HG02884 (cell line): ENCODE results near the gene METTL17.
"Not testable (repeated sequence)": the region's sequence is repeated elsewhere in the genome, so short reads cannot be mapped to it uniquely, and the experiment has no call there.

Experiments
- ATAC-seq: cut with Tn5 transposase; IDR thresholded peaks from one replicate; pipeline ENCODE4 v1.9.1; 2021; ENCODE audit warnings: mild to moderate bottlenecking, moderate library complexity; ENCODE audit not compliant: unreplicated experiment

METTL17 gene, protein sequence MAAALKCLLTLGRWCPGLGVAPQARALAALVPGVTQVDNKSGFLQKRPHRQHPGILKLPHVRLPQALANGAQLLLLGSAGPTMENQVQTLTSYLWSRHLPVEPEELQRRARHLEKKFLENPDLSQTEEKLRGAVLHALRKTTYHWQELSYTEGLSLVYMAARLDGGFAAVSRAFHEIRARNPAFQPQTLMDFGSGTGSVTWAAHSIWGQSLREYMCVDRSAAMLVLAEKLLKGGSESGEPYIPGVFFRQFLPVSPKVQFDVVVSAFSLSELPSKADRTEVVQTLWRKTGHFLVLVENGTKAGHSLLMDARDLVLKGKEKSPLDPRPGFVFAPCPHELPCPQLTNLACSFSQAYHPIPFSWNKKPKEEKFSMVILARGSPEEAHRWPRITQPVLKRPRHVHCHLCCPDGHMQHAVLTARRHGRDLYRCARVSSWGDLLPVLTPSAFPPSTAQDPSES

GRCh38 chr14:20989787-20990600 lies at the start of gene METTL17:
Gene METTL17, plus strand, starts transcription at chr14:20989980. Its CDS starts 23 bp downstream, at chr14:20990003.
- peak; percentile 94 for ATAC-seq

GRCh38 chr14:20945146-20945545 lies 44.6 kb upstream of the METTL17 start:
- not testable (repeated sequence) for ATAC-seq

DNA sequence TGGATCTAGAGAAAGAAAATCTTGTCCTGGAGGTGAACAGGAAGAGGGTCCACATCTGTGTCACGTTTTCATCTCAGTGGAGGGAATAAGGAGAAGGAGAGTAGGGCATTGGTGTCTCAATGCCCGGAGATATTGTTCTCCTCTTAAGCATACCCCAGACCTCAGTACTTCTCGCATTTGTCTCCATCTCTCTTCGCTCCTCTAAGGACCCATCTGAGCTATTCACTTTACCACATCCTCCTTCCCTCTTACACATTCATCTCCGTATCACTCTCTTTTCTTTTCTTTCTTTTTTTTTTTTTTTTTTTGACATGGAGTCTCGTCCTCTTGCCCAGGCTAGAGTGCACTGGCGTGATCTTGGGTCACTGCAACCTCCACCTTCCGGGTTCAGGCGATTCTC lies 43.1 kb upstream of the METTL17 start:
- not testable (repeated sequence) for ATAC-seq

- not testable (repeated sequence) for ATAC-seq
Measured at GRCh38 chr14:20954736-20955537, 34.8 kb upstream of the METTL17 start, which contains the start of gene RNASE2. Gene RNASE2, plus strand, starts transcription at chr14:20955487. Its CDS starts 285 bp downstream, at chr14:20955772.

GRCh38 chr14:20955538-20955873 lies 34.3 kb upstream of the METTL17 start:
- not testable (repeated sequence) for ATAC-seq

- no peak for ATAC-seq
Measured at GRCh38 chr14:20956376-20956976, 33.3 kb upstream of the METTL17 start.

DNA sequence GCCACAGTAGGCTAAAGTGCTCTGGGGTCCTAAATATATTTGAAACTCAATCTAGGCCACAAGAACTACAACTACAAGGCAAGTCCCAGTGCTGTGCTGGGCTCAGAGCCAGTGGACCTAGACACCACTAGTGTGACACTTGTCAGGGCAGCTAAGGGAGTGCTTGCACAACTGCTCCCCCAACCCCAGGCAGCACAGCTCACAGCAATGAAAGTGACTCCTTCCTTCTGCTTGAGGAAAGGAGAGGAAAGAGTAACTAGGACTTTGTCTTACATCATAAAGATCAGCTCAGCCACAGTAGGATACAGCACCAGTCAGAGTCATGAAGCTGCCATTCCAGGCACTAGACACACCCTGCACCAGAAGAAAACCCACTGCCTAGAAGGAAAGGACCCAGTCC lies 30.8 kb upstream of the METTL17 start:
- not testable (repeated sequence) for ATAC-seq

DNA sequence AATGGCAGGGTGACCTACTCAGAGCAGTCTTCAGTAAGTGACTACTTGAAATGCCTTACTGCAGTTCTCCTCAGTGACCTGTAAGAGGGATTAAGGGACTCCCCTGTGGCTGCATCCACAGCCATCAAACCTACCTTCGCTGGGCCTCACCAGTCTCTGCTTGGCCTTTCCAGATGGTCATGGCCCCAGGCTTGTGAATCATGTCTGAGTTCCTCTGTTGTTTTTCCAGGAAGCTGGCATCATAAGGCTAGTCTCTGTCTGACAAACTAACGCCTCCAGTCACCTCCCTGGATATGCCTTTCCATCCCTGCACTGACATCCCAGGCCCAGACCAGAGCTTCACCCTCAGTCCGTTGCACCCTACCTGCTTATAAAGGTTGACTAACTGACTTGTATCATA lies 20.4 kb upstream of the METTL17 start:
- no peak for ATAC-seq

DNA sequence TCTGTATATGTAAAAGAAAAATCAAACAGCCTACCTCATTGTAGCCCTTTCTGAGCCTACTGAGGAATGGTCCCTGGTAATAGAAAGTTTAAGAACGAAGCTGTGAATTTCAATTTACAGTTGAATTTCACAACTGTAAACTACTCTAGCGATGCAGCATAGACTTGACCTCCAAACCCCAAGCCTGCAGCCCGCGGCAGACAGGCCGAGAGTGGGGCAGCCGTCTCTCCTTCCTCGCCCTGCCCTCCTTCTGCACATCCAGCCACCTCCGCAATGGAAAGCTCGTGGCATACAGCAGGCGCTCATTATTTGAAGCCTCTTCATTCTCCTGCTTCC lies 19.2 kb upstream of the METTL17 start:
- ATAC-seq = peak; percentile 10

GRCh38 chr14:20970983-20971704 lies 18.6 kb upstream of the METTL17 start:
- ATAC-seq = peak; percentile 90

DNA sequence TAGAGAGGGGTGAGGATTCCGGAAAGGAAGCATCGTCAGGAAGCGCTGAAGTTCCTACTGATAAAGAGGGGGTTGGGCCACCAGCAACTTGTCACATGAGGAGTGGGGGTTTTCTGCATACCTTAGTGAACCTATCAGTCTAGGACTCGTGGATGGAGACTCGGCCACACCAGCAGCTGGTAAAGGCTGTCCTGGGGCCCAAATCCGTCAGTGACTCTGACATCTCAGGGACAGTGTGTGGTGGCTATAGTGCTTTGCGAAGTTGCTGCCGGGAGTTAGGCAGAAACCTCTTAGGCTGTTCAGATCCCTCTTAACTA lies 18.1 kb upstream of the METTL17 start:
- no peak for ATAC-seq

GRCh38 chr14:20973501-20973900 lies 16.3 kb upstream of the METTL17 start:
- no peak for ATAC-seq

- no peak for ATAC-seq
Measured at GRCh38 chr14:20976291-20976690, 13.5 kb upstream of the METTL17 start.

GRCh38 chr14:20978687-20979086 lies 11.1 kb upstream of the METTL17 start:
- ATAC-seq = no peak

GRCh38 chr14:20980906-20981305 lies 8.9 kb upstream of the METTL17 start:
- ATAC-seq = no peak

GRCh38 chr14:20982646-20983369 lies 7.0 kb upstream of the METTL17 start:
- ATAC-seq = no peak

GRCh38 chr14:20985650-20986049 lies 4.1 kb upstream of the METTL17 start:
- not testable (repeated sequence) for ATAC-seq

DNA sequence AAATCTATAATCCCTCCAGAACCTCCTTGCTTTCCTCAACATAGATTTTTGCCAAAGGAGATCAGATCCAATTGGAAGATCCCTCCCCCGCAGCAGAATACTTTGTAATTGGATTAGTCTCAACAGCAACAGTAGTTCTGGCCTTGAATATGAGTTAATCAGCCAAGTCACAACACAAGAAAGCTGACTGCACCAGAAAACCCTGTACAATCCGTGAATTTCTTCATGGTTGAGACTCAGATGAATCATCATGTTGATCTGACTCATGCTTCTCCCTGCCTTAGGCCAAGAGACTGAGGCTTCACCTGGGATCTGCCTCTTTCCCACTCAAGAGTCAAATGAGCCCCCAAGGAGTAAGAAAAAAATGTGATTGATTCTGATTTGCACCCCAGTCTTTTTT lies 3.0 kb upstream of the METTL17 start:
- no peak for ATAC-seq

DNA sequence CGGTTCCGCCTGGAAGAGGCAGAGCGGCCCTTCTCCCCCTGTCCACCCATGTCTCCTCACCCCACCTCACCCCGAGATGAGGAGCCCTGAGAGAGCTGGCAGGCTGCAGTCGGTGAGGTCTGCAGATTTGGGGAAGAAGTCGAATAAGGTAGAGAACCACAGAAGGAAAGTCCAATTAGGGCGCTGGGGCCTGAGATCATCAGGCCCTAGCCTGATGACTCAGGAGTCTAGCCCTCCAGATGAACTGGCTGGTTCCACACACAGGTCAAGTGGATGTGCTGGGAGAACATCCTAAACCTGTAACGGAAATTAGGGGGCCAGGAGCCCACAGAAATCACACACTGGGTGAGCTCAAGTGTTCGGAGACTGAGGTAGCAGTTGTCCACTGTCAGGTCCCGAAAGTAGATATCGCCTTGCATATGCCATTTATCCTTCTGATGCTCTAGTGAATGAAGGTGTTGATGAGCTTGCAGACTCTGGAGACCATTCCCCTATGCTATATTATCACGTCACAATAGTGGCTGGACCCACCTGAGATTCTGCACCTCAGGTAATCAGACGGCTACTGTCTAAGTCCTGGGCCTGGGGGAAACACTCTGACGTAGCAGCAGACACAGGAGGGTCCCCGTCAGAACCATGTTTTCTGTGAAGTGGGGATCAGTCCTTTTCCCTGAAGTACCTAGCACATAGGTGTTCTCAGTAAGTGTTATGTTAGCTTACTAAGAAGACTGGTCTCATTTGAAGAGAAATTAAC lies 886 bp upstream of the METTL17 start:
- ATAC-seq = no peak
